IMR-90 (cell line): ENCODE data around the gene HSPA1L. TPM values are rescaled to one million over a fixed set of nuclear protein-coding genes. Genes with fewer than 3 reads are reported as not detected.

Experiments
- ATAC-seq: fragments of 200-7000 bp; cut with Tn5 transposase; 2 replicates; pipeline ENCODE4 v1.9.1; 2020; ENCODE audit warnings: low read depth, mild to moderate bottlenecking, moderate library complexity
- BruUV-seq: library from RNA; stranded (reverse); fragments of 400-500 nt; replicated peaks from 2 replicates; lab custom pipeline; 2021; lab: Mats Ljungman, UMichigan
- CTCF ChIA-PET: fragments of 300-600 bp; formaldehyde crosslinking; extraction: SDS; loops from one replicate; lab custom pipeline; 2021; ENCODE audit warnings: antibody characterized with exemption; lab: Yijun Ruan, JAX
- POLR2A ChIA-PET: fragments of 300-600 bp; sonication (Branson Sonifier 250); formaldehyde crosslinking; loops from one replicate; lab custom pipeline; 2022; ENCODE audit warnings: antibody characterized with exemption; ENCODE audit not compliant: unreplicated experiment; lab: Charles Lee
- DNase-seq: peaks from one replicate; pipeline ENCODE4 v3.0.0; 2013
- H2AFZ ChIP-seq: replicated peaks from 2 replicates; pipeline ENCODE3; 2013; ENCODE audit warnings: low read length, mild to moderate bottlenecking; ENCODE audit not compliant: poor library complexity
- H2AK5ac ChIP-seq: 2 replicates; pipeline ENCODE4 v1.6.1; 2013; ENCODE audit warnings: low read depth, low read length, inconsistent platforms
- H2AK9ac ChIP-seq: replicated peaks from 2 replicates; pipeline ENCODE3; 2013; ENCODE audit warnings: mild to moderate bottlenecking, low read depth, low read length, moderate library complexity; ENCODE audit not compliant: poor library complexity
- H2BK120ac ChIP-seq: 2 replicates; pipeline ENCODE4 v1.6.1; 2013; ENCODE audit warnings: low read depth, low read length, inconsistent platforms
- H2BK15ac ChIP-seq: 3 replicates; pipeline ENCODE4 v1.6.1; 2013; ENCODE audit warnings: low read depth, low read length, inconsistent platforms
- H2BK20ac ChIP-seq: 2 replicates; pipeline ENCODE4 v1.6.1; 2013; ENCODE audit warnings: low read depth, mild to moderate bottlenecking, inconsistent platforms, low read length, moderate library complexity
- H2BK5ac ChIP-seq: 2 replicates; pipeline ENCODE4 v1.6.1; 2013; ENCODE audit warnings: mild to moderate bottlenecking, low read depth, low read length, inconsistent platforms; ENCODE audit not compliant: poor library complexity, severe bottlenecking
- H3K14ac ChIP-seq: replicated peaks from 2 replicates; pipeline ENCODE4 v1.6.1; 2013; ENCODE audit warnings: low read depth, low read length, inconsistent platforms
- H3K18ac ChIP-seq: 2 replicates; pipeline ENCODE4 v1.6.1; 2013; ENCODE audit warnings: low read depth, low read length, control low read depth
- H3K23ac ChIP-seq: 2 replicates; pipeline ENCODE4 v1.6.1; 2013; ENCODE audit warnings: low read depth, low read length, inconsistent platforms
- H3K27ac ChIP-seq: 2 replicates; pipeline ENCODE4 v1.5.1; 2013; ENCODE audit warnings: mild to moderate bottlenecking, control low read depth, low read length; ENCODE audit not compliant: insufficient read depth
- H3K27me3 ChIP-seq: 2 replicates; pipeline ENCODE4 v1.6.1; 2013; ENCODE audit warnings: low read length; ENCODE audit not compliant: control insufficient read depth, insufficient read depth
- H3K36me3 ChIP-seq: 2 replicates; pipeline ENCODE4 v1.6.1; 2013; ENCODE audit warnings: low read length, mixed read lengths; ENCODE audit not compliant: control insufficient read depth, insufficient read depth
- H3K4ac ChIP-seq: 2 replicates; pipeline ENCODE4 v1.6.1; 2013; ENCODE audit warnings: low read depth, low read length, inconsistent platforms
- H3K4me1 ChIP-seq: 2 replicates; pipeline ENCODE4 v1.6.1; 2013; ENCODE audit warnings: low read length, mixed read lengths; ENCODE audit not compliant: control insufficient read depth, insufficient read depth
- H3K4me2 ChIP-seq: 2 replicates; pipeline ENCODE4 v1.6.1; 2013; ENCODE audit warnings: low read depth, mild to moderate bottlenecking, control low read depth, low read length, moderate library complexity
- H3K4me3 ChIP-seq: 2 replicates; pipeline ENCODE4 v1.5.1; 2013; ENCODE audit warnings: low read depth, mild to moderate bottlenecking, control low read depth, low read length, moderate library complexity; ENCODE audit not compliant: insufficient read depth
- H3K56ac ChIP-seq: 2 replicates; pipeline ENCODE4 v1.6.1; 2013; ENCODE audit warnings: low read length, inconsistent platforms; ENCODE audit not compliant: insufficient read depth; ENCODE audit errors: extremely low read depth
- H3K79me1 ChIP-seq, 2 experiments: 2 replicates each; pipeline ENCODE4 v1.6.1; 2013; ENCODE audit warnings: low read length in 2 of 2, inconsistent platforms in 1 of 2, low read depth in 1 of 2
- H3K9ac ChIP-seq: 2 replicates; pipeline ENCODE4 v1.6.1; 2013; ENCODE audit warnings: low read depth, low read length, control low read depth
- H3K9me1 ChIP-seq: 2 replicates; pipeline ENCODE4 v1.6.1; 2013; ENCODE audit warnings: low read length, inconsistent platforms; ENCODE audit not compliant: insufficient read depth
- H3K9me3 ChIP-seq: 2 replicates; pipeline ENCODE4 v1.6.1; 2013; ENCODE audit warnings: low read length; ENCODE audit not compliant: control insufficient read depth, insufficient read depth
- H4K20me1 ChIP-seq: 2 replicates; pipeline ENCODE4 v1.6.1; 2013; ENCODE audit warnings: low read length, inconsistent platforms; ENCODE audit not compliant: insufficient read depth
- H4K5ac ChIP-seq: 2 replicates; pipeline ENCODE4 v1.6.1; 2013; ENCODE audit warnings: mild to moderate bottlenecking, low read depth, low read length, control low read depth
- H4K8ac ChIP-seq, 2 experiments: 2 replicates each; pipeline ENCODE4 v1.6.1; 2013; ENCODE audit warnings: low read depth in 2 of 2, low read length in 2 of 2, control low read depth in 1 of 2, inconsistent platforms in 1 of 2
- H4K91ac ChIP-seq: 2 replicates; pipeline ENCODE4 v1.6.1; 2013; ENCODE audit warnings: low read depth, low read length, inconsistent platforms; ENCODE audit not compliant: insufficient read depth
- BHLHE40 ChIP-seq: fragments of 150-350 bp; IDR thresholded peaks from 2 replicates; pipeline ENCODE4 v1.6.1; 2016; ENCODE audit warnings: mild to moderate bottlenecking, low read depth, low read length
- CEBPB ChIP-seq: IDR thresholded peaks from 2 replicates; pipeline ENCODE4 v1.6.1; 2012; ENCODE audit warnings: low read depth, low read length, improper control_type of control experiment
- CHD1 ChIP-seq: IDR thresholded peaks from 2 replicates; pipeline ENCODE4 v1.6.1; 2012; ENCODE audit warnings: low read depth, low read length, improper control_type of control experiment
- FOS ChIP-seq: fragments of 150-350 bp; IDR thresholded peaks from 2 replicates; pipeline ENCODE4 v1.6.1; 2016; ENCODE audit warnings: low read depth, low read length
- MAFK ChIP-seq: IDR thresholded peaks from 2 replicates; pipeline ENCODE4 v1.6.1; 2012; ENCODE audit warnings: low read depth, low read length, improper control_type of control experiment
- MAZ ChIP-seq: IDR thresholded peaks from 2 replicates; pipeline ENCODE4 v1.6.1; 2012; ENCODE audit warnings: low read depth, mild to moderate bottlenecking, low read length, improper control_type of control experiment, moderate library complexity, borderline replicate concordance
- MXI1 ChIP-seq: IDR thresholded peaks from 2 replicates; pipeline ENCODE4 v1.6.1; 2012; ENCODE audit warnings: low read depth, mild to moderate bottlenecking, low read length, moderate library complexity, borderline replicate concordance
- NFE2L2 ChIP-seq: fragments of 150-350 bp; IDR thresholded peaks from 2 replicates; pipeline ENCODE4 v1.6.1; 2016; ENCODE audit warnings: low read depth, mild to moderate bottlenecking, low read length
- RAD21 ChIP-seq: IDR thresholded peaks from 2 replicates; pipeline ENCODE4 v1.6.1; 2012; ENCODE audit warnings: low read length, improper control_type of control experiment
- RCOR1 ChIP-seq: IDR thresholded peaks from 2 replicates; pipeline ENCODE4 v1.6.1; 2012; ENCODE audit warnings: mild to moderate bottlenecking, low read length, improper control_type of control experiment; ENCODE audit not compliant: insufficient replicate concordance
- SMC3 ChIP-seq: fragments of 150-350 bp; IDR thresholded peaks from 2 replicates; pipeline ENCODE4 v1.6.1; 2016; ENCODE audit warnings: low read depth, mild to moderate bottlenecking, antibody characterized with exemption, low read length, moderate library complexity
- WGBS, 2 experiments: methylation state at CpG; one replicate each; pipeline versions ENCODE4 v1.1.5 to v1.1.7; 2013; ENCODE audit warnings: missing lambda C conversion rate in 2 of 2; ENCODE audit not compliant: insufficient read length in 1 of 2; ENCODE audit errors: extremely low coverage in 2 of 2; 5-methylcytosine and 5-hydroxymethylcytosine counted together
- dilution Hi-C: fragments of 300-500 bp; cut with HindIII; formaldehyde crosslinking; loops from one replicate; pipeline ENCODE4 v1.14.3; 2018; ENCODE audit warnings: low sequenced_read_pairs; ENCODE audit not compliant: unreplicated experiment
- in situ Hi-C: fragments of 300-500 bp; cut with MboI; formaldehyde crosslinking; loops from 3 replicates; pipeline ENCODE4 v1.14.3; 2019; ENCODE audit warnings: low sequenced_read_pairs, inconsistent platforms, mixed read lengths
- intact Hi-C: fragments of 100-400 bp; cut with micrococcal nuclease; formaldehyde crosslinking; loops from 2 replicates; pipeline ENCODE4 v1.10.0; 2022
- polyA plus RNA-seq, 3 experiments: library from polyadenylated mRNA; depleted of rRNA; stranded (reverse); fragments of >200 nt; gene quantifications; 2 replicates each; pipeline ENCODE4 v1.2.3, GENCODE V29; 2012; ENCODE audit warnings: low replicate concordance in 1 of 3
- total RNA-seq: library from RNA; depleted of rRNA; stranded (reverse); fragments of >200 nt; gene quantifications from 2 replicates; pipeline ENCODE4 v1.2.3, GENCODE V29; 2012
- TF ChIP-seq, protein P1 (sequence below): fragments of 150-350 bp; IDR thresholded peaks from 2 replicates; pipeline ENCODE4 v1.6.1; 2016; ENCODE audit warnings: low read depth, mild to moderate bottlenecking, low read length, moderate library complexity, borderline replicate concordance
- TF ChIP-seq, protein P2 (sequence below): conservative IDR thresholded peaks from 2 replicates; pipeline ENCODE4 v1.5.1; 2012; ENCODE audit warnings: mild to moderate bottlenecking, low read depth, low read length, improper control_type of control experiment
- TF ChIP-seq, protein P3 (sequence below): fragments of 150-350 bp; IDR thresholded peaks from 2 replicates; pipeline ENCODE4 v1.6.1; 2017; ENCODE audit warnings: mild to moderate bottlenecking, antibody characterized with exemption, low read length, low read depth

HSPA1L gene
- total and polyA plus RNA-seq, 2 of the 4 experiments (the other 2 are of a cell fraction) = 0.97 to 1.3 TPM

DNA sequence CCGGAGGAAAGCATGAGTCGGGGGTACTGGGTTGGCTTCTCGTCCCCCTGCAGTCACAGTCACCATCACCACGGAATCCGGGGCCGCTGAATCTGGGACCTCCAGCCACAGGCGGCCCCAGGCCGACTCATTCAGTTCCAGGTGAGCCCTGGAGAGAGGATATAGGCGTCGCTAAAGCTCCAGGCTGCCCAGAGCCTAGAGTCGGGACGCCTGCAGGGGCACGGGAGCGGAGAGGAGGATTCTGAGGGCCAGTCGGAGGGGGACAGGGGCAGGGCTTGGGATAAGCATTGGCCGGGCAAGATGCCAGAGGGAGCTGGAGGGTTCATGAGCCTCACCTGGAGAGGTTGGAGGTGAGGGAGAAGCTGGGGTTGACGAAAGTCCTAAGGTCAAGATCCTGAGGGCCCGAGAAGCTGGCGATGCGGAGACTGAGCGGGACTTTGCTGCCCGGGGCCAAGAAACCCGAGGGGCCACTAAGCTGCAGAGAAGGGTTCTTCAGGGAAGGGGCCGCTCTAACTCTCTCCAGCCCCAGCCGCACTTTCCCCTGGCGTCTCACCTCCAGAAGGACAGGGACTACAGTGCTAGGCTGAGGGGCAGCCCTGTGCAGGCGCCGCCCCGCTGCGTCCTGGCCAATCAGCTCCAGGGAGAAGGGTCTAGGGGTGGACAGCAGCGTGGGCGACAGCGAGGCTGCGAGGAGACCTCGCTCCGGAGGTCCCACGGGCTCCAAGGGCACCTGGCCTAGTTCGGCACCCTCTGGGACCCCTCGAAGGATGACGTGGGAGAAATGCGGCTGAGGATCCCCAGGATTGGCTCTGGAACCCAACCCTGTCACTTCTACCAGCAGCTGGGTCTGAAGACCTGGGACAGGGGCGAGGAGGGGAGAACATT is 48.9 kb downstream of the HSPA1L start:
- Histone ChIP-seq H2AFZ (peak overlapping the region; percentile 83), H3K36me3 (0 out of 2 replicates have a peak, but pooled peaks cover 2% of the 10 kb centered on the region), H3K9me1 (peaks cover 9% of the 10 kb centered on the region), H2AK9ac (no peak overlapping the region), H3K4me2 (peak overlapping the region; percentile 83), H3K23ac (no peak overlapping the region), H2BK5ac (no peak overlapping the region), H2AK5ac (no peak overlapping the region), H3K14ac (no peak overlapping the region), H3K56ac (no peak overlapping the region), H3K79me1 (no peaks in the 10 kb centered on the region), H3K18ac (no peak overlapping the region), H3K4me3 (peak overlapping the region; percentile 27; the same call in 1 of the 2 replicates), H3K27me3 (no peaks in the 10 kb centered on the region), H2BK20ac (no peak overlapping the region), H4K8ac (peak overlapping the region in 1 of 2 experiments; percentile 73; a peak in 1 of 4 replicates), H4K20me1 (no peaks in the 10 kb centered on the region), H3K9ac (no peak overlapping the region), H4K5ac (no peak overlapping the region), H2BK120ac (no peak overlapping the region), H2BK15ac (no peak overlapping the region), H3K4ac (no peak overlapping the region), H3K9me3 (no peaks in the 10 kb centered on the region), H4K91ac (no peak overlapping the region), H3K27ac (no peak overlapping the region), H3K4me1 (peaks cover 4% of the 10 kb centered on the region)
- BruUV-seq = no TSS peak
- dilution Hi-C loops = no loop called here
- in situ Hi-C loops = no loop called here
- intact Hi-C loops = no loop called here
- peak; percentile 79 for ATAC-seq
- 34% methylated on average over 19 of the region's 42 CpGs; no CpG with 5 or more reads in 1 of the 2 experiments for WGBS, 2 experiments
- no peak for DNase-seq
- ChIA-PET CTCF (interaction anchor here (1.0 kb wide), 1 partner anchor 28 kb away, joined by 3 read pairs; no protein-coding TSS in a partner anchor), POLR2A (no interaction called here)
- TF ChIP-seq FOS (no peak), CEBPB (no peak), BHLHE40 (no peak), MAZ (no peak), MXI1 (no peak), CHD1 (no peak), RCOR1 (no peak), MAFK (no peak), NFE2L2 (no peak), SMC3 (no peak), RAD21 (no peak)
- TF ChIP-seq, protein P1, sequence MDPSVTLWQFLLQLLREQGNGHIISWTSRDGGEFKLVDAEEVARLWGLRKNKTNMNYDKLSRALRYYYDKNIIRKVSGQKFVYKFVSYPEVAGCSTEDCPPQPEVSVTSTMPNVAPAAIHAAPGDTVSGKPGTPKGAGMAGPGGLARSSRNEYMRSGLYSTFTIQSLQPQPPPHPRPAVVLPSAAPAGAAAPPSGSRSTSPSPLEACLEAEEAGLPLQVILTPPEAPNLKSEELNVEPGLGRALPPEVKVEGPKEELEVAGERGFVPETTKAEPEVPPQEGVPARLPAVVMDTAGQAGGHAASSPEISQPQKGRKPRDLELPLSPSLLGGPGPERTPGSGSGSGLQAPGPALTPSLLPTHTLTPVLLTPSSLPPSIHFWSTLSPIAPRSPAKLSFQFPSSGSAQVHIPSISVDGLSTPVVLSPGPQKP = no peak
- TF ChIP-seq, protein P2, sequence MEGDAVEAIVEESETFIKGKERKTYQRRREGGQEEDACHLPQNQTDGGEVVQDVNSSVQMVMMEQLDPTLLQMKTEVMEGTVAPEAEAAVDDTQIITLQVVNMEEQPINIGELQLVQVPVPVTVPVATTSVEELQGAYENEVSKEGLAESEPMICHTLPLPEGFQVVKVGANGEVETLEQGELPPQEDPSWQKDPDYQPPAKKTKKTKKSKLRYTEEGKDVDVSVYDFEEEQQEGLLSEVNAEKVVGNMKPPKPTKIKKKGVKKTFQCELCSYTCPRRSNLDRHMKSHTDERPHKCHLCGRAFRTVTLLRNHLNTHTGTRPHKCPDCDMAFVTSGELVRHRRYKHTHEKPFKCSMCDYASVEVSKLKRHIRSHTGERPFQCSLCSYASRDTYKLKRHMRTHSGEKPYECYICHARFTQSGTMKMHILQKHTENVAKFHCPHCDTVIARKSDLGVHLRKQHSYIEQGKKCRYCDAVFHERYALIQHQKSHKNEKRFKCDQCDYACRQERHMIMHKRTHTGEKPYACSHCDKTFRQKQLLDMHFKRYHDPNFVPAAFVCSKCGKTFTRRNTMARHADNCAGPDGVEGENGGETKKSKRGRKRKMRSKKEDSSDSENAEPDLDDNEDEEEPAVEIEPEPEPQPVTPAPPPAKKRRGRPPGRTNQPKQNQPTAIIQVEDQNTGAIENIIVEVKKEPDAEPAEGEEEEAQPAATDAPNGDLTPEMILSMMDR = no peak
- TF ChIP-seq, protein P3, sequence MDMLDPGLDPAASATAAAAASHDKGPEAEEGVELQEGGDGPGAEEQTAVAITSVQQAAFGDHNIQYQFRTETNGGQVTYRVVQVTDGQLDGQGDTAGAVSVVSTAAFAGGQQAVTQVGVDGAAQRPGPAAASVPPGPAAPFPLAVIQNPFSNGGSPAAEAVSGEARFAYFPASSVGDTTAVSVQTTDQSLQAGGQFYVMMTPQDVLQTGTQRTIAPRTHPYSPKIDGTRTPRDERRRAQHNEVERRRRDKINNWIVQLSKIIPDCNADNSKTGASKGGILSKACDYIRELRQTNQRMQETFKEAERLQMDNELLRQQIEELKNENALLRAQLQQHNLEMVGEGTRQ = no peak
